NB4 (cell line): ENCODE data around the gene UGGT1.

Experiments
- DNase-seq: peaks from one replicate; pipeline ENCODE4 v3.0.0; 2010; ENCODE audit warnings: low read depth
- H3K4me3 ChIP-seq: one replicate; pipeline ENCODE4 v1.5.1; 2011; ENCODE audit warnings: mild to moderate bottlenecking, low read depth, low read length, moderate library complexity
- CTCF ChIP-seq: IDR thresholded peaks from one replicate; pipeline ENCODE4 v1.5.1; 2012; ENCODE audit warnings: low read depth, low read length
- MAX ChIP-seq: IDR thresholded peaks from 2 replicates; pipeline ENCODE4 v1.6.1; 2011; ENCODE audit warnings: low read depth, low read length
- MYC ChIP-seq: IDR thresholded peaks from 2 replicates; pipeline ENCODE4 v1.6.1; 2011; ENCODE audit warnings: low read depth, low read length
- POLR2A ChIP-seq: IDR thresholded peaks from 2 replicates; pipeline ENCODE4 v1.6.1; 2011; ENCODE audit warnings: mild to moderate bottlenecking; ENCODE audit not compliant: insufficient read length; ENCODE audit errors: extremely low read depth

Gene UGGT1

GRCh38 chr2:128160616-128161275 is 69.7 kb downstream of the UGGT1 start:
- DNase-seq = no peak
- TF ChIP-seq POLR2A = no peak
- TF ChIP-seq CTCF = no peak
- no peak for TF ChIP-seq MAX
- TF ChIP-seq MYC = no peak
- H3K4me3 ChIP-seq = no peak overlapping the region

GRCh38 chr2:128162266-128162665 is 71.3 kb downstream of the UGGT1 start:
- TF ChIP-seq POLR2A (no peak), MAX (no peak), MYC (no peak), CTCF (no peak)
- H3K4me3 ChIP-seq = no peak overlapping the region
- no peak for DNase-seq

- TF ChIP-seq MYC = no peak
- no peak for TF ChIP-seq POLR2A
- TF ChIP-seq CTCF = no peak
- TF ChIP-seq MAX = no peak
- H3K4me3 ChIP-seq = no peak overlapping the region
- no peak for DNase-seq
Measured at GRCh38 chr2:128164311-128164710, 73.3 kb downstream of the UGGT1 start.

- DNase-seq = peak; percentile 70
- H3K4me3 ChIP-seq = no peak overlapping the region
- no peak for TF ChIP-seq POLR2A
- TF ChIP-seq MYC = no peak
- TF ChIP-seq MAX = no peak
- no peak for TF ChIP-seq CTCF
Measured at GRCh38 chr2:128166746-128167353, 75.8 kb downstream of the UGGT1 start.

GRCh38 chr2:128169094-128169493 is 78.1 kb downstream of the UGGT1 start:
- no peak for TF ChIP-seq MAX
- TF ChIP-seq MYC = no peak
- no peak for TF ChIP-seq CTCF
- no peak for TF ChIP-seq POLR2A
- no peak for DNase-seq
- no peak overlapping the region for H3K4me3 ChIP-seq
